HG03066 (cell line): ENCODE data around the gene MACROD1.

ENCODE experiments used
- ATAC-seq: cut with Tn5 transposase; IDR thresholded peaks from one replicate; pipeline ENCODE4 v1.9.1; 2021; ENCODE audit warnings: low read depth; ENCODE audit not compliant: unreplicated experiment

The MACROD1 gene

GRCh38 chr11:64003807-64004589 is 161.9 kb downstream of the MACROD1 start:
- no peak for ATAC-seq

- ATAC-seq, result no peak
These were observed 164.2 kb downstream of the MACROD1 start for GRCh38 chr11:64001484-64002420.

- no peak for ATAC-seq
These were observed 165.0 kb downstream of the MACROD1 start for GRCh38 chr11:64000740-64001483.

GRCh38 chr11:64000026-64000739 is 165.7 kb downstream of the MACROD1 start:
- ATAC-seq, result no peak

GRCh38 chr11:63999349-64000025 is 166.4 kb downstream of the MACROD1 start:
- no peak for ATAC-seq

- no peak for ATAC-seq
These were observed 167.2 kb downstream of the MACROD1 start for GRCh38 chr11:63998558-63999348.

GRCh38 chr11:63997801-63998337 is 168.0 kb downstream of the MACROD1 start:
- ATAC-seq, result no peak

- no peak for ATAC-seq
These were observed 168.7 kb downstream of the MACROD1 start for GRCh38 chr11:63997104-63997700.

- ATAC-seq, result no peak
These were observed 169.4 kb downstream of the MACROD1 start for GRCh38 chr11:63996512-63996911.

- no peak for ATAC-seq
These were observed 171.9 kb downstream of the MACROD1 start for GRCh38 chr11:63993993-63994392.

GRCh38 chr11:63993100-63993499 is 172.8 kb downstream of the MACROD1 start:
- ATAC-seq, result no peak

- ATAC-seq, result no peak
These were observed 174.4 kb downstream of the MACROD1 start for GRCh38 chr11:63991558-63991957.

- ATAC-seq, result no peak
These were observed 178.9 kb downstream of the MACROD1 start for GRCh38 chr11:63986932-63987513.

GRCh38 chr11:63986156-63986931 is 179.6 kb downstream of the MACROD1 start, which contains the start of gene OTUB1:
OTUB1 (plus strand) TSS chr11:63986438; CDS start chr11:63986457, 19 bp downstream.
- peak; percentile 82 for ATAC-seq

- ATAC-seq, result peak; percentile 62
These were observed 180.1 kb downstream of the MACROD1 start for GRCh38 chr11:63985812-63986155.

- no peak for ATAC-seq
These were observed 186.5 kb downstream of the MACROD1 start for GRCh38 chr11:63979426-63979825.
